Loucy (cell line): ENCODE data around the gene NOL12.

ENCODE experiments used
- H2AFZ ChIP-seq: fragments of 200-600 bp; sonication (generic); 2 replicates; pipeline ENCODE4 v1.6.0; 2016; ENCODE audit warnings: antibody characterized with exemption, mild to moderate bottlenecking, low read length, moderate library complexity
- H3F3A ChIP-seq: fragments of 200-600 bp; 2 replicates; pipeline ENCODE4 v1.6.0; 2016; ENCODE audit warnings: antibody characterized with exemption, low read depth, mild to moderate bottlenecking
- H3K27me3 ChIP-seq: fragments of 200-600 bp; sonication (generic); 2 replicates; pipeline ENCODE4 v1.6.1; 2014; ENCODE audit warnings: low read length, mild to moderate bottlenecking; ENCODE audit not compliant: insufficient read depth, poor library complexity, severe bottlenecking
- H3K36me3 ChIP-seq: fragments of 200-600 bp; sonication (generic); 2 replicates; pipeline ENCODE4 v1.6.1; 2016; ENCODE audit warnings: low read length; ENCODE audit not compliant: insufficient read depth
- H3K4me1 ChIP-seq: fragments of 200-600 bp; sonication (generic); 2 replicates; pipeline ENCODE4 v1.5.1; 2014; ENCODE audit warnings: low read length, mild to moderate bottlenecking; ENCODE audit not compliant: insufficient read depth, poor library complexity, severe bottlenecking
- H3K4me2 ChIP-seq: fragments of 200-600 bp; sonication (generic); 2 replicates; pipeline ENCODE4 v1.6.0; 2014; ENCODE audit warnings: antibody characterized with exemption, low read length, low read depth, mild to moderate bottlenecking; ENCODE audit not compliant: poor library complexity, severe bottlenecking
- H3K4me3 ChIP-seq: fragments of 200-600 bp; sonication (generic); 2 replicates; pipeline ENCODE4 v1.5.1; 2014; ENCODE audit warnings: low read length, mild to moderate bottlenecking, mixed read lengths; ENCODE audit not compliant: poor library complexity, severe bottlenecking
- H3K79me2 ChIP-seq: fragments of 200-600 bp; sonication (generic); 2 replicates; pipeline ENCODE4 v1.6.1; 2014; ENCODE audit warnings: low read length; ENCODE audit not compliant: insufficient read depth
- H3K9ac ChIP-seq: fragments of 200-600 bp; sonication (generic); 2 replicates; pipeline ENCODE4 v1.6.0; 2014; ENCODE audit warnings: mild to moderate bottlenecking, low read depth, low read length, moderate library complexity; ENCODE audit not compliant: poor library complexity, severe bottlenecking
- H3K9me2 ChIP-seq: fragments of 200-600 bp; sonication (generic); replicated peaks from 2 replicates; pipeline ENCODE4 v1.6.1; 2016; ENCODE audit warnings: low read depth, low read length, mixed read lengths
- H3K9me3 ChIP-seq: fragments of 200-600 bp; sonication (generic); 2 replicates; pipeline ENCODE4 v1.6.1; 2014; ENCODE audit warnings: mild to moderate bottlenecking, antibody characterized with exemption, low read length, low read depth; ENCODE audit not compliant: insufficient read depth
- H4K20me1 ChIP-seq: fragments of 200-600 bp; sonication (generic); 2 replicates; pipeline ENCODE4 v1.6.0; 2014; ENCODE audit warnings: antibody characterized with exemption, low read length, mild to moderate bottlenecking; ENCODE audit not compliant: insufficient read depth, poor library complexity, severe bottlenecking
- EZH2phosphoT487 ChIP-seq: fragments of 200-600 bp; IDR thresholded peaks from 2 replicates; pipeline ENCODE4 v1.6.1; 2018; ENCODE audit warnings: antibody characterized with exemption, mild to moderate bottlenecking, moderate library complexity, borderline replicate concordance
- TF ChIP-seq, protein P1 (sequence below): fragments of 200-600 bp; sonication (generic); conservative IDR thresholded peaks from 2 replicates; pipeline ENCODE4 v1.5.1; 2014; ENCODE audit warnings: mild to moderate bottlenecking, antibody characterized with exemption, low read length

The NOL12 gene

DNA sequence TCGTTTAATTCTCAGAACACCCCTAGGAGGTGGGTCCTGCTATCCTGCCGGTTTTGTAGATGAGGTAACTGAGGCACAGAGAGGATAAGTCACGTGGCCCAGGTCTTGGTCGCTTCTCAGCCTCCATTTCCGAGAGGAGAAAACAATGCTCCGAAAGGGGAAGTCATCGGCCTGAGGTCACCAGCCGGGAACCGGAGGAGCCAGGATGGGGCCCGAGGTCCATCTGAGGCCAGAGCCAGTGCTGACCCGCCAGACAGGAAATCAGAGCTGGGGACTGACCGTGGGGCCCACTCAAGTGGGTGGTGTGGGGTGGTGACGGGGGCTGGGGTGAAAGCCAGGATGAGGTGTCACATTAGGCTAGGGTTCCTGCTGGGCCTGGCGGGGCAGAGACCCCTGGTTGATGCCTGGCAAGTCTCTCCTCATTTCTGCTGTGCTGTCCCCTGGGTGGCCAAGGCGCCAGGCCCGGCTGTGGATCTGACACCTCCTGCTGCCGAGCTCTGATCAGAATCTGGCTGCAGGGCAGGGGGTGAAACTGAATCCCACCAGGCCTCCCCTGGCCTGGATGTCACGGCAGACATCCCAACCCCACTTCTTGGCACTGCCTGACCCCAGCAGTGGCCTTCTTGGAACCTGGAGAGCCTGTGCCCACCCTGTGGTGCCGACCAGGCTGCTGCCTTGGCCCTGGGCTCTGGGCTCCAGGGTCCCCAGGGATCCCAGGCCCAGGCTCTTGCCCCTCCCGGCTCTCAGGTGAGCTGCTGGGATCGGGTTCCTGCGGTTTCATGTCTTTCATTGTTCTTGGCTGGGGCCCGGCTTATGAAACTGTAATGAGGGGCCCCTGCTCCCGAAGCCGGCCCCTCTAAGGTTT lies 22.7 kb downstream of the NOL12 start:
- Histone ChIP-seq H3K79me2 (no peaks in the 10 kb centered on the region), H3K27me3 (no peaks in the 10 kb centered on the region), H3K9me3 (no peaks in the 10 kb centered on the region), H3K36me3 (no peaks in the 10 kb centered on the region), H3K4me1 (no peaks in the 10 kb centered on the region), H3K9me2 (no peaks in the 10 kb centered on the region), H3F3A (no peaks in the 10 kb centered on the region), H4K20me1 (no peaks in the 10 kb centered on the region), H2AFZ (no peak overlapping the region), H3K4me3 (no peak overlapping the region), H3K4me2 (no peak overlapping the region), H3K9ac (no peak overlapping the region)
- TF ChIP-seq EZH2phosphoT487: no peak
- TF ChIP-seq, protein P1, sequence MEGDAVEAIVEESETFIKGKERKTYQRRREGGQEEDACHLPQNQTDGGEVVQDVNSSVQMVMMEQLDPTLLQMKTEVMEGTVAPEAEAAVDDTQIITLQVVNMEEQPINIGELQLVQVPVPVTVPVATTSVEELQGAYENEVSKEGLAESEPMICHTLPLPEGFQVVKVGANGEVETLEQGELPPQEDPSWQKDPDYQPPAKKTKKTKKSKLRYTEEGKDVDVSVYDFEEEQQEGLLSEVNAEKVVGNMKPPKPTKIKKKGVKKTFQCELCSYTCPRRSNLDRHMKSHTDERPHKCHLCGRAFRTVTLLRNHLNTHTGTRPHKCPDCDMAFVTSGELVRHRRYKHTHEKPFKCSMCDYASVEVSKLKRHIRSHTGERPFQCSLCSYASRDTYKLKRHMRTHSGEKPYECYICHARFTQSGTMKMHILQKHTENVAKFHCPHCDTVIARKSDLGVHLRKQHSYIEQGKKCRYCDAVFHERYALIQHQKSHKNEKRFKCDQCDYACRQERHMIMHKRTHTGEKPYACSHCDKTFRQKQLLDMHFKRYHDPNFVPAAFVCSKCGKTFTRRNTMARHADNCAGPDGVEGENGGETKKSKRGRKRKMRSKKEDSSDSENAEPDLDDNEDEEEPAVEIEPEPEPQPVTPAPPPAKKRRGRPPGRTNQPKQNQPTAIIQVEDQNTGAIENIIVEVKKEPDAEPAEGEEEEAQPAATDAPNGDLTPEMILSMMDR: no peak

GRCh38 chr22:37709445-37709765 lies 23.3 kb downstream of the NOL12 start:
- Histone ChIP-seq H3K9ac (no peak overlapping the region), H3K36me3 (no peaks in the 10 kb centered on the region), H3K4me1 (no peaks in the 10 kb centered on the region), H3K79me2 (no peaks in the 10 kb centered on the region), H3K27me3 (no peaks in the 10 kb centered on the region), H2AFZ (no peak overlapping the region), H3K9me2 (no peaks in the 10 kb centered on the region), H3K4me3 (no peak overlapping the region), H4K20me1 (no peaks in the 10 kb centered on the region), H3K9me3 (no peaks in the 10 kb centered on the region), H3K4me2 (no peak overlapping the region), H3F3A (no peaks in the 10 kb centered on the region)
- TF ChIP-seq, protein P1: no peak
- no peak for TF ChIP-seq EZH2phosphoT487

DNA sequence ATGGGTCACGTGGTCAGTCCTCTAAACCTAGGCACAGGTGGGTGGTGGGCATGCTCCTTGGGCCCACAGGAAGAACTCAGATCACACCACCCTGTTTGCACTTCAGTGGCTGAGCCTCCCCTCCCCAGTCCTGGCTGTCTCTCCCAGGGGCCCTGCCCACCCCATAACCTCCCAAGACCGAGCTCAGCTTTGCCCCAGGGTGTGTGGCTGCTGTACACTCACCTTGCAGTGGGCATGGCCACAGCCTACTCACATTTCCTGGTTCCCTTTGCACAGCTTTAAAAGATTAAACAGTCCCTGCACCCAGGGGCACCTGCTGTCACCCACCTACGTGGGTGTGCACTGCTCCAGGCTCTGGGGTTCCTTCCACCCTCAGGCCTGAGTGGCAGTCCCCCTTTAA lies 24.5 kb downstream of the NOL12 start:
- Histone ChIP-seq H3K4me2 (no peak overlapping the region), H3K4me3 (no peak overlapping the region), H3K9me2 (no peaks in the 10 kb centered on the region), H4K20me1 (no peaks in the 10 kb centered on the region), H3K4me1 (no peaks in the 10 kb centered on the region), H3K9me3 (no peaks in the 10 kb centered on the region), H3F3A (no peaks in the 10 kb centered on the region), H3K27me3 (no peaks in the 10 kb centered on the region), H3K79me2 (no peaks in the 10 kb centered on the region), H3K9ac (no peak overlapping the region), H2AFZ (no peak overlapping the region), H3K36me3 (no peaks in the 10 kb centered on the region)
- no peak for TF ChIP-seq EZH2phosphoT487
- TF ChIP-seq, protein P1: no peak
